HUES6 (cell line): ENCODE data around the gene ZNF557.

Experiments
- H3K27ac ChIP-seq: 2 replicates; pipeline ENCODE4 v1.7.0; 2013; ENCODE audit warnings: low read depth, mild to moderate bottlenecking, low read length, inconsistent platforms
- H3K27me3 ChIP-seq: 2 replicates; pipeline ENCODE4 v1.6.1; 2013; ENCODE audit warnings: low read length; ENCODE audit not compliant: control insufficient read depth, insufficient read depth
- H3K36me3 ChIP-seq: 2 replicates; pipeline ENCODE4 v1.6.1; 2013; ENCODE audit warnings: low read length; ENCODE audit not compliant: control insufficient read depth, insufficient read depth
- H3K4me1 ChIP-seq: 2 replicates; pipeline ENCODE4 v1.6.1; 2013; ENCODE audit warnings: low read length; ENCODE audit not compliant: control insufficient read depth, insufficient read depth
- H3K4me3 ChIP-seq: 2 replicates; pipeline ENCODE4 v1.5.1; 2013; ENCODE audit warnings: low read depth, low read length
- H3K9ac ChIP-seq: one replicate; pipeline ENCODE4 v1.6.1; 2013; ENCODE audit warnings: mild to moderate bottlenecking, low read length
- H3K9me3 ChIP-seq: 2 replicates; pipeline ENCODE4 v1.6.1; 2013; ENCODE audit warnings: low read depth, low read length; ENCODE audit not compliant: control insufficient read depth, insufficient read depth

ZNF557 gene

DNA sequence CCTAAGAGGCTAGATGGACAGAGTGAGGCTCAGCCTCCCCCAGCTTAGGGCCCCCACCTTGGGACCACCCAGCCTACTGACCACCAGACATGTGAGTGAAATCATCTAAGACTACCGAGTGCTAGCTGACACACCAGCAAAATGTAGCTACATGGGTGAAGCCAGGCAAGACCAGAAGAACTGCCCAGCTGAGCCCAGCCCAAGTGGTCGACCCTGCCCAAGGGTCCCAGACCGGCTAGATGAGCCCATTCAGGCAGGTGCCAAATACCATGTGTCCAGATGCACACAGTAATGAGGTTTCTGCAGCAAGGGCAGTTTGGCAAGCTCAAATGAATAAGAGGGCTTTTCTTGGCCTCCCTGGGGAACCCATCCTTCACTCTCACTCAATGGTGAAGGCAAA lies 56.6 kb downstream of the ZNF557 start:
- H3K27ac ChIP-seq, result no peak overlapping the region
- H3K36me3 ChIP-seq, result peaks cover 61% of the 10 kb centered on the region
- H3K9me3 ChIP-seq, result peaks cover 24% of the 10 kb centered on the region
- no peaks in the 10 kb centered on the region for H3K4me1 ChIP-seq
- H3K9ac ChIP-seq, result no peak overlapping the region
- no peak overlapping the region for H3K4me3 ChIP-seq
- H3K27me3 ChIP-seq, result no peaks in the 10 kb centered on the region

GRCh38 chr19:7130043-7130442 lies 60.5 kb downstream of the ZNF557 start:
- Histone ChIP-seq H3K27ac (no peak overlapping the region), H3K4me1 (no peaks in the 10 kb centered on the region), H3K9ac (no peak overlapping the region), H3K9me3 (peaks cover 21% of the 10 kb centered on the region), H3K36me3 (peaks cover 53% of the 10 kb centered on the region), H3K4me3 (no peak overlapping the region), H3K27me3 (no peaks in the 10 kb centered on the region)

GRCh38 chr19:7132054-7132453 lies 62.6 kb downstream of the ZNF557 start:
- no peaks in the 10 kb centered on the region for H3K27me3 ChIP-seq
- H3K36me3 ChIP-seq, result peaks cover 37% of the 10 kb centered on the region
- no peak overlapping the region for H3K9ac ChIP-seq
- H3K4me3 ChIP-seq, result no peak overlapping the region
- H3K4me1 ChIP-seq, result no peaks in the 10 kb centered on the region
- H3K9me3 ChIP-seq, result 0 out of 2 replicates have a peak, but pooled peaks cover under 1% of the 10 kb centered on the region
- no peak overlapping the region for H3K27ac ChIP-seq

- Histone ChIP-seq H3K27ac (no peak overlapping the region), H3K9ac (no peak overlapping the region), H3K4me1 (no peaks in the 10 kb centered on the region), H3K27me3 (no peaks in the 10 kb centered on the region), H3K4me3 (no peak overlapping the region), H3K36me3 (peaks cover 41% of the 10 kb centered on the region), H3K9me3 (peaks cover 8% of the 10 kb centered on the region)
These were observed 67.6 kb downstream of the ZNF557 start for GRCh38 chr19:7137120-7137519.
